ENCODE data around the gene VSNL1. TPM values are rescaled to one million over a fixed set of nuclear protein-coding genes. Genes with fewer than 3 reads are reported as not detected.

VSNL1 gene
- total RNA-seq, 1 donor from 2014 or later: 6.1 TPM

DNA sequence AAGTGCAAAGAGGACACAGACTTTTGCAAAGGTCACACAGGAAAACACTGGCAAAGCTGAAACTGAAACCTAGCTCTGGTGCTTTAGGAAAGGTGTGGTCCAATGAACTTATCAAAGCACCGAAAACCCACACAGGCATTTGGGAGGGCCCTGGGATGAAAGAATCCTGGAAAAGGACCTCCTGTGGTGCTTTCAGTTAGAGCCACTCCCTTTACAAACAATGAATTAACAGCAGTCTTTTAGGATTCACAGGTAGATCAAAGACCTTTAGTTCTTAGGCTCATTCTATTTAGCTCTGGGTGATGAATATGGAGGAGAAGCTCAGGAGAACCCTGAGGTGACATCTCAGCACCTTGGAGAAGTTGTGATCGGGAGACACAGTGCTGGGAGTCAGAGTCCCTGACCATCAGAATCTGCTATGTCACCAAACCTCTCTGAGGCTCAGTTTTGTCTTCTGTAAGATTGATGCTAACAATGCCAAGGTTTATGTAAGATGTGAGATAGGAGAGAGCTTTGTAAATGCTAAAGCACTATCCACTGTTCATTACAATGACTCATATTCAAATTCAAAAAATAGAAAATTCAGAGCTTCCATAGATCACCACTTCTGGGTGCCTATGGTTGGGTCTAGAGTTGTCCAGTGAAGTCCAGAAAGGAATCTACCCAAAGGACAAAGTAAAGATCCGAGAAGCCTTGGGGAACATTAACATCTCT is 39.3 kb downstream of the VSNL1 start:
- no peak overlapping the region for H3K4me3 Mint-ChIP-seq (ENCODE audit: unreplicated experiment)

DNA sequence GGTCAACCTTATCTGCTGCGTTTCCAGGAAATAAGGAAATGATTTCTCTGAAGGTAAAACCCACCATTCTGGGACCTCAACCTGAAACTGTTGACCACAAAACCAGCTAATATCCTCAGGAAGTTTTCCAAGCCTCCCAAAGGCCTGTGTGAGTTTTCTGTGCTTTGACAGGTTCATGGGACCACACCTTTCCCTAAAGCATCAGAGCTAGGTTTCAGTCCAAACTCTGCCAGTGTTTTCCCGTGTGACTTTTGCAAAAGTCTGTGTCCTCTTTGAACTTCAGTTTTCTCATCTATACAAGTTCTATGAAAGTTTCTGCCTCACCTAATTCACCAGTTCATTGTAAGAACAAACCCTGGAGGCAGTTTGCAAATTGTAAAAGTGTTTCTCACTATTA is 39.8 kb downstream of the VSNL1 start:
- Mint-ChIP-seq H3K27me3 (ENCODE audit: unreplicated experiment) (no peaks in the 10 kb centered on the region), H3K27ac (ENCODE audit: unreplicated experiment) (no peak overlapping the region), H3K36me3 (ENCODE audit: unreplicated experiment) (no peaks in the 10 kb centered on the region), H3K4me3 (ENCODE audit: unreplicated experiment) (no peak overlapping the region), H3K4me1 (ENCODE audit: low read depth, unreplicated experiment) (peaks cover 5% of the 10 kb centered on the region), H3K9me3 (ENCODE audit: unreplicated experiment) (no peaks in the 10 kb centered on the region)
- TF ChIP-seq, protein P1, sequence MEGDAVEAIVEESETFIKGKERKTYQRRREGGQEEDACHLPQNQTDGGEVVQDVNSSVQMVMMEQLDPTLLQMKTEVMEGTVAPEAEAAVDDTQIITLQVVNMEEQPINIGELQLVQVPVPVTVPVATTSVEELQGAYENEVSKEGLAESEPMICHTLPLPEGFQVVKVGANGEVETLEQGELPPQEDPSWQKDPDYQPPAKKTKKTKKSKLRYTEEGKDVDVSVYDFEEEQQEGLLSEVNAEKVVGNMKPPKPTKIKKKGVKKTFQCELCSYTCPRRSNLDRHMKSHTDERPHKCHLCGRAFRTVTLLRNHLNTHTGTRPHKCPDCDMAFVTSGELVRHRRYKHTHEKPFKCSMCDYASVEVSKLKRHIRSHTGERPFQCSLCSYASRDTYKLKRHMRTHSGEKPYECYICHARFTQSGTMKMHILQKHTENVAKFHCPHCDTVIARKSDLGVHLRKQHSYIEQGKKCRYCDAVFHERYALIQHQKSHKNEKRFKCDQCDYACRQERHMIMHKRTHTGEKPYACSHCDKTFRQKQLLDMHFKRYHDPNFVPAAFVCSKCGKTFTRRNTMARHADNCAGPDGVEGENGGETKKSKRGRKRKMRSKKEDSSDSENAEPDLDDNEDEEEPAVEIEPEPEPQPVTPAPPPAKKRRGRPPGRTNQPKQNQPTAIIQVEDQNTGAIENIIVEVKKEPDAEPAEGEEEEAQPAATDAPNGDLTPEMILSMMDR (IDR thresholded peaks at IDR 0.05; ENCODE audit: partially characterized antibody, unreplicated experiment): no peak
- DNase-seq: no peak

More for the DNA sequence above, 39.3 kb downstream of the VSNL1 start:
- no peak overlapping the region for H3K27ac Mint-ChIP-seq (ENCODE audit: unreplicated experiment)
- TF ChIP-seq, protein P1 (IDR thresholded peaks at IDR 0.05; ENCODE audit: partially characterized antibody, unreplicated experiment): no peak
- H3K9me3 Mint-ChIP-seq (ENCODE audit: unreplicated experiment): no peaks in the 10 kb centered on the region
- no peak for DNase-seq
- no peaks in the 10 kb centered on the region for H3K27me3 Mint-ChIP-seq (ENCODE audit: unreplicated experiment)
- H3K4me1 Mint-ChIP-seq (ENCODE audit: low read depth, unreplicated experiment): no peaks in the 10 kb centered on the region
- no peaks in the 10 kb centered on the region for H3K36me3 Mint-ChIP-seq (ENCODE audit: unreplicated experiment)

DNA sequence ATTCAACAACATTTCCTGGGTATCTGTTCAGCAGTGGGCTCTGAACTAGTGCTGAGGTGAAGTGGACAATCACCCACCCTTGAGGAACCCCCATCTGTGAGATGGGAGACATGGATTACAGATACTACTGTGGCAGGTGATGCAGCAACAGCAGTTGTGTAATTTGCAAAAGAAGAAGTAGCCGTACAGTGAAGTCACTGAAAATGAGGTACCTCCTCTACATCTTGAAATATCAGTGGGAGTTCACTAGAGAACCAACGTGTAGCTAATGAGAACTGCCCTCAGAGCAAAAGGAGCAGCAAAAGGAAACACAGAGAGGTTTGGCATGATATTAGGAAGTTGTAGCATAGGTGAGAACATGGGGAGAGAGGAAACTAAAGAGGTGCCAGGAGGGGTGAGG is 41.3 kb downstream of the VSNL1 start:
- H3K36me3 Mint-ChIP-seq (ENCODE audit: unreplicated experiment): no peaks in the 10 kb centered on the region
- no peak overlapping the region for H3K4me3 Mint-ChIP-seq (ENCODE audit: unreplicated experiment)
- DNase-seq: no peak
- peaks cover 5% of the 10 kb centered on the region for H3K4me1 Mint-ChIP-seq (ENCODE audit: low read depth, unreplicated experiment)
- TF ChIP-seq, protein P1 (IDR thresholded peaks at IDR 0.05; ENCODE audit: partially characterized antibody, unreplicated experiment): no peak
- H3K27me3 Mint-ChIP-seq (ENCODE audit: unreplicated experiment): no peaks in the 10 kb centered on the region
- no peak overlapping the region for H3K27ac Mint-ChIP-seq (ENCODE audit: unreplicated experiment)
- H3K9me3 Mint-ChIP-seq (ENCODE audit: unreplicated experiment): no peaks in the 10 kb centered on the region

- H3K27me3 Mint-ChIP-seq (ENCODE audit: unreplicated experiment): no peaks in the 10 kb centered on the region
- no peaks in the 10 kb centered on the region for H3K9me3 Mint-ChIP-seq (ENCODE audit: unreplicated experiment)
- H3K4me3 Mint-ChIP-seq (ENCODE audit: unreplicated experiment): no peak overlapping the region
- H3K4me1 Mint-ChIP-seq (ENCODE audit: low read depth, unreplicated experiment): peaks cover 5% of the 10 kb centered on the region
- TF ChIP-seq, protein P1 (IDR thresholded peaks at IDR 0.05; ENCODE audit: partially characterized antibody, unreplicated experiment): no peak
- no peak for DNase-seq
- H3K36me3 Mint-ChIP-seq (ENCODE audit: unreplicated experiment): no peaks in the 10 kb centered on the region
- H3K27ac Mint-ChIP-seq (ENCODE audit: unreplicated experiment): no peak overlapping the region
Observed at GRCh38 chr2:17583166-17583565, 42.7 kb downstream of the VSNL1 start.

DNA sequence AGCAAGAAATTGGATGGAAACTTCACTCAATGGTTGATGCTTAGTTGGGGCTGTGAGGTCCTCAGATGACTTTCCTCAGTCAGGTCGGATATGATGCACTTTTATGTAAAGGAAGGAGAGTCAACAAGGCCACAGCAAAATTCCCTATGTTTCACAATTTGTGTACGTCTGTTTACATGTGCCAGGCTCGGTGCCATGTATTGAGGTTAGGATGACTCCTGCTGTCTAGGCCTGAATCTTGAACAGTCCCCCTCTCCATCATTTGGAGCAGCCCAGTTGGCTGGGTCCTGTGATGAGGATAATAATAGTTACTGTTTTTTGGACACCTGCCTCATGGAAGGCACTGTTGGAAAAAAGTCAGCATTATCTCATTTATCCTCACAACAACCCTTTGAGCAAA is 43.1 kb downstream of the VSNL1 start:
- no peaks in the 10 kb centered on the region for H3K27me3 Mint-ChIP-seq (ENCODE audit: unreplicated experiment)
- H3K27ac Mint-ChIP-seq (ENCODE audit: unreplicated experiment): no peak overlapping the region
- H3K9me3 Mint-ChIP-seq (ENCODE audit: unreplicated experiment): no peaks in the 10 kb centered on the region

More for the DNA sequence above, 43.1 kb downstream of the VSNL1 start:
- Mint-ChIP-seq H3K36me3 (ENCODE audit: unreplicated experiment) (no peaks in the 10 kb centered on the region), H3K4me3 (ENCODE audit: unreplicated experiment) (no peak overlapping the region), H3K4me1 (ENCODE audit: low read depth, unreplicated experiment) (peaks cover 5% of the 10 kb centered on the region)
- TF ChIP-seq, protein P1 (IDR thresholded peaks at IDR 0.05; ENCODE audit: partially characterized antibody, unreplicated experiment): no peak
- no peak for DNase-seq
